ENCODE measurements around the gene HNRNPL.
"Not testable (repeated sequence)": the region's sequence is repeated elsewhere in the genome, so short reads cannot be mapped to it uniquely, and the experiment has no call there.

The HNRNPL gene

DNA sequence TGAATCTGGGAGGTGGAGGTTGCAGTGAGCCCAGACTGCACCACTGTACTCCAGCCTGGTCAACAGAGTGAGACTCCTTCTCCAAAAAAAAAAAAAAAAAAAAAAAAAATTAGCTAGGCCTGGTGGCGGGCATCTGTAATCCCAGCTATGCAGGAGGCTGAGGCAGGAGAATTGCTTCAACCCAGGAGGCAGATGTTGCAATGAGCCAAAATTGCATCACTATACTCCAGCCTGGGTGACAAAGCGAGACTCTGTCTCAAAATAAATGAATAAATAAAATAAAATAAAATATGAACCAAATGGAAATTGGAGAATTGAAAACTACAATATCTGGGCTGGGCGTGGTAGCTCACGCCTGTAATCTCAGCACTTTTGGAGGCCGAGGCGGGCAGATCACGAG is 20.6 kb downstream of the HNRNPL start:
- DNase-seq (ENCODE audit: low read depth) = not testable (repeated sequence)

DNA sequence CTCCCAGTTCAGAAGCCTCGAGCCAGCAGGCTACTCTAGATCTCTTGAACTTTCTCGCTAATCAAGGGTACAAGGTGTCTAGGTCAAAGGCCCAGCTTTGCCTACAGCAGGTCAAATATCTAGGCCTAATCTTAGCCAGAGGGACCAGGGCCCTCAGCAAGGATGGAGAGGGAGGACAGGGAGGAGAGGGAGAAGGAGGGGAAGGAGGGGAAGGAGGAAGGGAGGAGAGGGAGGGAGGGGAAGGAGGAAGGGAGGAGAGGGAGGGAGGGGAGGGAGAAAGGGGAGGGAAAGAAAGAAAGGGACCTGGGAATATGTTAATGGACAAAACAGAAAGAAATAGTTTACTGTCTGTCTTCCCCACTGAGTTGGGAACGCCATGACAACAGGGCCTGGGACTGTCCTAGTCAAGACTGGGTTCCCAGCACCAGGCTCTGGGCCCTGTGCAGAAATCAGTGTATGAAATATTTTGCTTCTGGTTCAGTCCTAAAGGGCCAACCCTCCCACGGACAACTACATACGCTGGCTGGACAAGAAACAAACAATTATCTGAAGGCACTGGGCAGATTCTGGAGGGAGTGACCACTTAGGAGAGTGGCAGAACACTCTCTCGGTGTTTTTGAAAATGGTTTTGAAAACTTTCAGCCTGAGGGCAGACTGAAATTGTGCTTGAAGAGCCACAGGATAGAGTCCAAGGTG is 22.8 kb downstream of the HNRNPL start:
- no peak for DNase-seq (ENCODE audit: low read depth)

DNA sequence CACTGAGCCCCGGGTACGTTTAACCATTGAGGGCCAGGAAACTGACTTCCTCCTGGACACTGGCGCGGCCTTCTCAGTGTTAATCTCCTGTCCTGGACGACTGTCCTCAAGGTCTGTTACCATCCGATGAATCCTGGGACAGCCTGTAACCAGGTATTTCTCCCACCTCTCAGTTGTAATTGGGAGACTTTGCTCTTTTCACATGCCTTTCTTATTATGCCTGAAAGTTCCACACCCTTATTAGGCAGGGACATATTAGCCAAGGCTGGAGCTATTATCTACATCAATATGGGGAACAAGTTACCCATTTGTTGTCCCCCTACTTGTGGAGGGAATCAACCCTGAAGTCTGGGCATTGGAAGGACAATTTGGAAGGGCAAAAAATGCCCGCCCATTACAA is 23.9 kb downstream of the HNRNPL start:
- DNase-seq (ENCODE audit: low read depth) = not testable (repeated sequence)

- DNase-seq (ENCODE audit: low read depth) = not testable (repeated sequence)
These were observed 28.5 kb downstream of the HNRNPL start for GRCh38 chr19:38821230-38821825.

GRCh38 chr19:38819231-38819920 is 30.4 kb downstream of the HNRNPL start:
- no peak for DNase-seq (ENCODE audit: low read depth)

- DNase-seq (ENCODE audit: low read depth) = no peak
These were observed 32.7 kb downstream of the HNRNPL start for GRCh38 chr19:38817081-38817480.

GRCh38 chr19:38816131-38816750 is 33.5 kb downstream of the HNRNPL start:
- no peak for DNase-seq (ENCODE audit: low read depth)

DNA sequence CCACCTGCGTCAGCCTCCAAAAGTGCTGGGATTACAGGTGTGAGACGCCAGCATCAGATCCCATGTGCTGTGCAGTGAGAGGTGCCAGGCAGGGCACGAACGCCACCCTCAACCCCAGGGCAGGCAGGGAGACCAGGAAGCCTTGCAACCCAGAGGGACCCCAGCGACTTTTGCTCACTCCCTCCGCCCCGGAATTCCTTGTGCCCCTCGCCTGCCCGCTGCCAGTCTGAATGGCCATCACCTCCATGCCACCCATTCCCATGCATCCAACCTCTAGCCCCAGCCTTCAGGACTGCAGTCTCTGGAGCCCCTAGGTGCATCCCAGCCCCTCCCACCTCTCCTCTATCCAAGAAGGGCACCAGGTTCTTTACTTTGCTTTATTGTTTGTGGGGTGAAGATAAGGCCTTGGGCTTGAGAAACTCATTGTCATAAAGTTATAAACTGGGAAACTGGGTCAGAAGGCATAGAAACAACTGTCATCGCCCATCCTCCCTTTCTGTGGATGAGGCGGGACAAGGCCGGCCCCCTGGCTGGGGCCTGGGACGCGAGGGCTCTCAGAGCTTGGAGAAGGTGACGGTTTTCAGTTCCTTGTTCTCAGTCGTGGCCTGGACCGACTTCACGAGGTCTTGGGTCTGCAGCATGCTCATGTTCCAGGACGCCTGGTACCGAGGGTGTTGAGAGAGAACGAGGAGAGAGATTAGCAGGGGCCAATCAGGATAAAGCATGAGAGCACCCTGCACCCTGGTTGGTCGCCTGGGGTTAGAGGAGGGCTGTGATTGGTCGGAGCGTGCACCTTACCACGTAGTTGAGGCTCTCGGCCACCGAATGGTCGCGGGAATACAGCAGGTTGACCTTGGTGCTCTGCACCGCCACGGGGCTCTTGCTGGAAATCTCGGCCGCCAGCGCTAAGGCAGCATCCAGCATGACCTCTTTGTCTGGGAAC is 34.5 kb downstream of the HNRNPL start:
- no peak for DNase-seq (ENCODE audit: low read depth)

DNA sequence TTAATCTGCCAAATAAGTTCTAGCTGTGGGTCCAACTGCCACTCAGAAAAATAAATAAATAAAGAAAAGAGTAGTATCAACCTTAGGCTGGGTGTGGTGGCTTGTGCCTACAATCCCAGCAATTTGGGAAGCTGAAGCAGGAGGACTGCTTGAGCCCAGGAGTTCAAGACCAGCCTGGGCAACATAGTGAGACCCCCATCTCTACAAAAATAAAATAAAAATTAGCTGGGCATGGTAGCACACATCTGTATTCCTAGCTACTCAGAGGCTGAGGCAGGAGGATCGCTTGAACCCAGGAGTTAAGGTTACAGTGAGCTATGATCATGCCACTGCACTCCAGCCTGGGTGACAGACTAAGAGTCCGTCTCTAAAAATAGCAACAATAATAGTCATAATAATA is 35.9 kb downstream of the HNRNPL start:
- DNase-seq (ENCODE audit: low read depth) = not testable (repeated sequence)

DNA sequence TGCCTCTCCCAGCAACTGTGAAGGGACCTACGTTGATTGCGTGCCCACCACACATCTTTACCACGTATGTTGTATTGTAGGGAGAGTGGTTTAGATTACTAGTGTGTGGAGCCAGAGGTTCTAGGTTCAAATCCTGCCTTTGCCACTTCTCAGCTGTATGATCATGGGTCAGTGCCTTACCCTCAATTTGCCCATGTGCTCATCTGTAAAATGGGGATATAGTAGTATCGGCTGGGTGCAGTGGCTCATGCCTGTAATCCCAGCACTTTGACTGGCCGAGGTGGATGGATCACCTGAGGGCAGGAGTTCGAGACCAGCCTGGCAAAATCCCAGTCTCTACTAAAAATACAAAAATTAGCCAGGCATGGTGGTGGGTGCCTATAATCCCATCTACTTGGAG is 36.5 kb downstream of the HNRNPL start:
- DNase-seq (ENCODE audit: low read depth) = no peak

- DNase-seq (ENCODE audit: low read depth) = no peak
These were observed 36.9 kb downstream of the HNRNPL start, which contains the start of gene LGALS4 for GRCh38 chr19:38812841-38813320. Gene LGALS4 (minus strand): TSS chr19:38812945. CDS start chr19:38812886, 59 bp downstream.

DNA sequence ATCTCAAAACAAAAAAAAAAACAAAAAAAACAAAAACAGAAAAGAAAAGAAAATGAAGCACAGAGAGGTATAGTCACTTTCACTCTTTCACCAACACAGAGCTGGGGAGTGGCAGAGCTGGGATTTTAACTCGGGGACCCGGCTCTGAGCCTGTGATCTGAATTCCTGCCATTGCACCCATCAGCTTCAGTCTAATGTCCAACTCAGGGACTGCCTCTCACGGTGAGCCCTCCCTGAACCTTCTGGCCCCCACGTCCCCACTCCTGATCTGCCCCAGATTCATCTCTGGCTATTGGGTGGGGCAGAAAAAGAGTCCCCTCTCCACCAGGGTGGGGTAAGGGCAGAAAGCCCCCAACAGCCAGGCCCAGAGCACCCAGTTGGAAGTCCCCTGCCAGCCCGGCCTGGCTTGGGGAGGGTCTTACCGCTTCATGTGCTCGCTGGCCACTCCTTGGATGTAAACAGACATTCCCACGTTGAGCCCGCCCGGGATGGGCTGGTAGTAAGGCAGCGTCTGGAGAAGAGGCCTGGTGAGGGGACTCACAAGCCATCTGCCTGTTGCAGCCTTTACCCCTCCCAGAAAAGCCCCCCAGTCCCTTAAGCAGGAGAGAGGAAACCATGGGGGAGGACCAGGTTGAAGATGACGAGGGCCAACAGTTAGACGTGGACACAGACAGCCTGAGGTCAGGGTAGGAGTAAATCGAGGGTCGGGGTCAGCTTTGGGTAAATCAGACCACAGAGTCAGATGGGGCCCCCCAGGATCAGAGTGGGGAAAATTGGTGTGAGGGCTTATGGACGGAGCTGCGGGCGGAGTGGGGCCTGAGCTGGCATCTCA is 37.6 kb downstream of the HNRNPL start:
- DNase-seq (ENCODE audit: low read depth) = no peak

- DNase-seq (ENCODE audit: low read depth) = no peak
These were observed 40.1 kb downstream of the HNRNPL start for GRCh38 chr19:38809592-38810252.

- no peak for DNase-seq (ENCODE audit: low read depth)
These were observed 41.0 kb downstream of the HNRNPL start for GRCh38 chr19:38808741-38809140.

DNA sequence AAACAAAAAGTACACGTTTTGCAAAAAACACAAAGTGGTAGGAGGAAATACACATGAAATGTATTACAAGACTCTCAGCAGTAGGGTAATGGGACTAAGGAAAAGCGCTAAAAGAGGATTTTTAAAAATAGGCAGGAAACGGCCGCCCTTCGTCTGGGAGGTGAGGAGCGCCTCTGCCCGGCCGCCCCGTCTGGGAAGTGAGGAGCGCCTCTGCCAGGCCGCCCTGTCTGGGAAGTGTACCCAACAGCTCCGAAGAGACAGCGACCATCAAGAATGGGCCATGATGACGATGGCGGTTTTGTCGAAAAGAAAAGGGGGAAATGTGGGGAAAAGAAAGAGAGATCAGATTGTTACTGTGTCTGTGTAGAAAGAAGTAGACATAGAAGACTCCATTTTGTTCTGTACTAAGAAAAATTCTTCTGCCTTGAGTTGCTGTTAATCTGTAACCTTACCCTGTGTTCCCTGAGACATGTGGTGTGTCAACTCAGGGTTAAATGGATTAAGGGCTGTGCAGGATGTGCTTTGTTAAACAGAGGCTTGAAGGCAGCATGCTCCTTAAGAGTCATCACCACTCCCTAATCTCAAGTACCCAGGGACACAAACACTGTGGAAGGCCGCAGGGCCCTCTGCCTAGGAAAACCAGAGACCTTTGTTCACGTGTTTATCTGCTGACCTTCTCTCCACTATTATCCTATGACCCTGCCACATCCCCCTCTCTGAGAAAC is 42.2 kb downstream of the HNRNPL start:
- DNase-seq (ENCODE audit: low read depth) = not testable (repeated sequence)

DNA sequence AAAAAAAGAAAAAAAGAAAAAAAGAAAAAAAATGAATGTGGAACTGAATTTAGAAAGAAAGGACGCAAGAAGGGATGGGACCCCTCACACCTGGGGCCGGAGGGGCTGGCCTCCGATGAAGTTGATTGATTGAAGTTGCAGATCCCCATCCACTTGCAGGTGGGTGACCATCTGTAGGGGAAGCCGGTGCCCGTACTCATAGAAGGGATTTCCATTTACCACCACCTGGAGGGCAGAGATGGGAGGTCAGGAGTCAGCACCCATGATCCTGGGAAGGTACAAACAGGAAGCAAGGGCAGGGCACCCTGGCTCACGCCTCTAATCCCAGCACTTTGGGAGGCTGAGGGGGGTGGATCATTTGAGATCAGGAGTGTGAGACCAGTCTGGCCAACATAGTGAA is 43.4 kb downstream of the HNRNPL start:
- DNase-seq (ENCODE audit: low read depth) = no peak

- DNase-seq (ENCODE audit: low read depth) = no peak
These were observed 44.6 kb downstream of the HNRNPL start for GRCh38 chr19:38805180-38805579.

GRCh38 chr19:38803543-38803942 is 46.2 kb downstream of the HNRNPL start:
- DNase-seq (ENCODE audit: low read depth) = no peak

- DNase-seq (ENCODE audit: low read depth) = no peak
These were observed 48.3 kb downstream of the HNRNPL start for GRCh38 chr19:38801359-38802095.

Data from stromal cell of bone marrow (primary cell).